OCI-LY7 (cell line): ENCODE data around the gene C12orf50.

Experiments
- CTCF ChIP-seq: fragments of 200-600 bp; sonication (generic); conservative IDR thresholded peaks from 2 replicates; pipeline ENCODE4 v1.5.1; 2014; ENCODE audit warnings: mild to moderate bottlenecking, antibody characterized with exemption, low read length, moderate library complexity, mixed read lengths
- EZH2phosphoT487 ChIP-seq: fragments of 200-600 bp; sonication (generic); IDR thresholded peaks from 2 replicates; pipeline ENCODE4 v1.6.1; 2018; ENCODE audit warnings: low read depth, borderline replicate concordance, mild to moderate bottlenecking, mixed run types, antibody characterized with exemption, low read length, moderate library complexity, mixed read lengths

GRCh38 chr12:88035271-88035906, 6.2 kb upstream of the C12orf50 start:
- TF ChIP-seq CTCF: no peak
- no peak for TF ChIP-seq EZH2phosphoT487
